HG02973 (cell line): ENCODE measurements around the gene MSMP.
A peak's percentile ranks its signal among the peaks of the same experiment; 100 is the strongest.

Source experiments
- ATAC-seq: cut with Tn5 transposase; IDR thresholded peaks from one replicate; pipeline ENCODE4 v1.9.1; 2021; ENCODE audit warnings: moderate library complexity; ENCODE audit not compliant: unreplicated experiment

MSMP gene

GRCh38 chr9:35746583-35746982 is 7.5 kb downstream of the MSMP start:
- ATAC-seq = no peak

- ATAC-seq = no peak
Measured at GRCh38 chr9:35745569-35745968, 8.5 kb downstream of the MSMP start.

- ATAC-seq = no peak
Measured at GRCh38 chr9:35743880-35744518, 10.1 kb downstream of the MSMP start.

- ATAC-seq = no peak
Measured at GRCh38 chr9:35743452-35743851, 10.6 kb downstream of the MSMP start.

GRCh38 chr9:35741740-35742139 is 12.3 kb downstream of the MSMP start:
- ATAC-seq = no peak

GRCh38 chr9:35740243-35740642 is 13.8 kb downstream of the MSMP start:
- ATAC-seq = no peak

GRCh38 chr9:35738924-35739323 is 15.2 kb downstream of the MSMP start:
- no peak for ATAC-seq

- ATAC-seq = no peak
Measured at GRCh38 chr9:35738186-35738585, 15.9 kb downstream of the MSMP start.

GRCh38 chr9:35737143-35737542 is 16.9 kb downstream of the MSMP start:
- no peak for ATAC-seq

- no peak for ATAC-seq
Measured at GRCh38 chr9:35736201-35736633, 17.9 kb downstream of the MSMP start.

GRCh38 chr9:35734096-35734495 is 20.0 kb downstream of the MSMP start:
- ATAC-seq = no peak

- ATAC-seq = no peak
Measured at GRCh38 chr9:35732800-35733541, 21.1 kb downstream of the MSMP start.

GRCh38 chr9:35732185-35732799 is 21.8 kb downstream of the MSMP start, which contains the start of the genes CREB3 and TLN1:
Gene CREB3, plus strand, starts transcription at chr9:35732666. Its CDS starts 107 bp downstream, at chr9:35732773.
Gene TLN1, minus strand, starts transcription at chr9:35732195. Its CDS starts 6,501 bp downstream, at chr9:35725694.
- peak; percentile 69 for ATAC-seq

- ATAC-seq = no peak
Measured at GRCh38 chr9:35731415-35732184, 22.5 kb downstream of the MSMP start.

GRCh38 chr9:35730486-35730854 is 23.6 kb downstream of the MSMP start:
- ATAC-seq = no peak

- ATAC-seq = no peak
Measured at GRCh38 chr9:35729700-35730485, 24.2 kb downstream of the MSMP start.

GRCh38 chr9:35729101-35729500 is 25.0 kb downstream of the MSMP start:
- no peak for ATAC-seq

- no peak for ATAC-seq
Measured at GRCh38 chr9:35728041-35728971, 25.8 kb downstream of the MSMP start.

GRCh38 chr9:35727676-35728040 is 26.4 kb downstream of the MSMP start:
- no peak for ATAC-seq
